Measurements from ENCODE around the gene C7orf25.

DNA sequence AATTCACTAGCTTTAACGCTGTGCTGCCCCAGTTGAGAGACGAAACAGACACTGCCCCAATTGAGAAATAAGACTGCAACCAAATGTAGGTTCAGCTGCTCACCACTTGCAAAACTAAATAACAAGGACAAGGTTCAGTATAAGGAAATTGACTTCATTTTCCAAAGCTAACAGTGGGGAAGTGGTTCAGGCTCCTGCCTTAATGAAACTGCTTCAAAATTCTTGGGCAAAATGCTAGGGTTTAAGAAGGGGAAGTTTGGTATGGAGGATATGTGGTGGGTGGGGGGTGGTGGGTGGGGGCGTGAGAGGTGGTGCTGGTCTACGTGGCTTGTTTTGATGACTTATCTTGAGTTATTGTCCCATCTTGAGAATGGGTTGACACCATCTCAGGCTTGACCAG, 42.1 kb upstream of the C7orf25 start:
- no peak for TF ChIP-seq ARNT (IDR thresholded peaks at IDR 0.05)
- no peak for TF ChIP-seq TARDBP (IDR thresholded peaks at IDR 0.05)
- no peak for TF ChIP-seq ELF4 (IDR thresholded peaks at IDR 0.05)
- no peak for TF ChIP-seq FOXM1 (IDR thresholded peaks at IDR 0.05; ENCODE audit: borderline replicate concordance)
- no peak for TF ChIP-seq SP1 (IDR thresholded peaks at IDR 0.05)
- no peak for TF ChIP-seq FOXK2 (IDR thresholded peaks at IDR 0.05)
- TF ChIP-seq HDGF (IDR thresholded peaks at IDR 0.05; ENCODE audit: borderline replicate concordance), result no peak
- TF ChIP-seq, protein P1, sequence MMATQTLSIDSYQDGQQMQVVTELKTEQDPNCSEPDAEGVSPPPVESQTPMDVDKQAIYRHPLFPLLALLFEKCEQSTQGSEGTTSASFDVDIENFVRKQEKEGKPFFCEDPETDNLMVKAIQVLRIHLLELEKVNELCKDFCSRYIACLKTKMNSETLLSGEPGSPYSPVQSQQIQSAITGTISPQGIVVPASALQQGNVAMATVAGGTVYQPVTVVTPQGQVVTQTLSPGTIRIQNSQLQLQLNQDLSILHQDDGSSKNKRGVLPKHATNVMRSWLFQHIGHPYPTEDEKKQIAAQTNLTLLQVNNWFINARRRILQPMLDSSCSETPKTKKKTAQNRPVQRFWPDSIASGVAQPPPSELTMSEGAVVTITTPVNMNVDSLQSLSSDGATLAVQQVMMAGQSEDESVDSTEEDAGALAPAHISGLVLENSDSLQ (IDR thresholded peaks at IDR 0.05), result no peak
- no peak for TF ChIP-seq ZNF384 (IDR thresholded peaks at IDR 0.05)
- no peak for TF ChIP-seq SUZ12 (IDR thresholded peaks at IDR 0.05)
- no peak for TF ChIP-seq LEF1 (IDR thresholded peaks at IDR 0.05; ENCODE audit: borderline replicate concordance)
- TF ChIP-seq BHLHE40 (IDR thresholded peaks at IDR 0.05; ENCODE audit: borderline replicate concordance), result no peak
- no peak for TF ChIP-seq NFRKB (IDR thresholded peaks at IDR 0.05)
- no peak for TF ChIP-seq FOXA1 (IDR thresholded peaks at IDR 0.05)

All from HEK293T (cell line).